Stimulated activated effector memory CD8-positive, alpha-beta T cell treated with anti-CD3 and anti-CD28 coated beads, Interleukin-12 subunit alpha, Interleukin-12 subunit beta, amount 100 ng/mL, for 72 hours (primary cell): ENCODE data around the gene RNF220.
A peak's percentile ranks its signal among the peaks of the same experiment; 100 is the strongest.

Experiments
- ATAC-seq: fragments of 150-1000 bp; cut with Tn5 transposase; 2 replicates; pipeline ENCODE4 v1.10.0; 2021
- DNase-seq, 2 donors: peaks; one replicate each; pipeline ENCODE4 v3.0.0; 2021 to 2022; ENCODE audit warnings: low spot score in 2 of 2
- H3K27ac Mint-ChIP-seq: one replicate; pipeline ENCODE4 v1.8.0; 2022; ENCODE audit warnings: mild to moderate bottlenecking, mixed read lengths
- H3K36me3 Mint-ChIP-seq: one replicate; pipeline ENCODE4 v1.8.0; 2022; ENCODE audit warnings: mild to moderate bottlenecking, mixed read lengths
- H3K4me1 Mint-ChIP-seq: one replicate; pipeline ENCODE4 v1.8.0; 2022; ENCODE audit warnings: mixed read lengths
- H3K4me3 Mint-ChIP-seq: one replicate; pipeline ENCODE4 v1.8.0; 2022; ENCODE audit warnings: mild to moderate bottlenecking, mixed read lengths
- H3K9me3 Mint-ChIP-seq: one replicate; pipeline ENCODE4 v1.8.0; 2022; ENCODE audit warnings: mixed read lengths

RNF220 gene

GRCh38 chr1:44616991-44617702, 212.1 kb downstream of the RNF220 start:
- Mint-ChIP-seq H3K27ac (no peak overlapping the region), H3K4me1 (no peaks in the 10 kb centered on the region), H3K9me3 (no peaks in the 10 kb centered on the region), H3K4me3 (no peak overlapping the region), H3K36me3 (no peaks in the 10 kb centered on the region)
- DNase-seq, result no peak
- ATAC-seq, result no peak

GRCh38 chr1:44617703-44618029, 212.6 kb downstream of the RNF220 start:
- DNase-seq (no peak), ATAC-seq (no peak)
- Mint-ChIP-seq H3K27ac (no peak overlapping the region), H3K36me3 (no peaks in the 10 kb centered on the region), H3K4me1 (no peaks in the 10 kb centered on the region), H3K9me3 (no peaks in the 10 kb centered on the region), H3K4me3 (no peak overlapping the region)

- no peak overlapping the region for H3K27ac Mint-ChIP-seq
- no peaks in the 10 kb centered on the region for H3K4me1 Mint-ChIP-seq
- H3K4me3 Mint-ChIP-seq, result no peak overlapping the region
- DNase-seq (no peak), ATAC-seq (no peak)
- no peaks in the 10 kb centered on the region for H3K9me3 Mint-ChIP-seq
- no peaks in the 10 kb centered on the region for H3K36me3 Mint-ChIP-seq
Observed at GRCh38 chr1:44619261-44619900, 214.3 kb downstream of the RNF220 start.

GRCh38 chr1:44620072-44620471, 215.0 kb downstream of the RNF220 start:
- H3K4me1 Mint-ChIP-seq, result no peaks in the 10 kb centered on the region
- H3K27ac Mint-ChIP-seq, result no peak overlapping the region
- no peak for ATAC-seq
- no peaks in the 10 kb centered on the region for H3K36me3 Mint-ChIP-seq
- DNase-seq, result no peak
- no peaks in the 10 kb centered on the region for H3K9me3 Mint-ChIP-seq
- H3K4me3 Mint-ChIP-seq, result no peak overlapping the region

GRCh38 chr1:44621841-44622286, 216.8 kb downstream of the RNF220 start:
- DNase-seq, result no peak
- Mint-ChIP-seq H3K36me3 (no peaks in the 10 kb centered on the region), H3K9me3 (no peaks in the 10 kb centered on the region), H3K4me1 (no peaks in the 10 kb centered on the region), H3K27ac (peak overlapping the region; percentile 50), H3K4me3 (no peak overlapping the region)
- ATAC-seq, result no peak

- no peaks in the 10 kb centered on the region for H3K36me3 Mint-ChIP-seq
- H3K9me3 Mint-ChIP-seq, result no peaks in the 10 kb centered on the region
- DNase-seq (no peak), ATAC-seq (no peak)
- no peaks in the 10 kb centered on the region for H3K4me1 Mint-ChIP-seq
- H3K27ac Mint-ChIP-seq, result no peak overlapping the region
- no peak overlapping the region for H3K4me3 Mint-ChIP-seq
Observed at GRCh38 chr1:44624268-44624901, 219.3 kb downstream of the RNF220 start.

GRCh38 chr1:44625348-44625747, 220.3 kb downstream of the RNF220 start:
- H3K4me1 Mint-ChIP-seq, result peaks cover under 1% of the 10 kb centered on the region
- DNase-seq (no peak), ATAC-seq (no peak)
- H3K36me3 Mint-ChIP-seq, result no peaks in the 10 kb centered on the region
- H3K4me3 Mint-ChIP-seq, result no peak overlapping the region
- H3K9me3 Mint-ChIP-seq, result no peaks in the 10 kb centered on the region
- no peak overlapping the region for H3K27ac Mint-ChIP-seq

- peaks cover 4% of the 10 kb centered on the region for H3K9me3 Mint-ChIP-seq
- peaks cover 30% of the 10 kb centered on the region for H3K4me1 Mint-ChIP-seq
- H3K27ac Mint-ChIP-seq, result no peak overlapping the region
- no peak for DNase-seq
- peaks cover 30% of the 10 kb centered on the region for H3K36me3 Mint-ChIP-seq
- no peak overlapping the region for H3K4me3 Mint-ChIP-seq
- no peak for ATAC-seq
Observed at GRCh38 chr1:44628962-44629756, 224.1 kb downstream of the RNF220 start.

GRCh38 chr1:44630116-44630515, 225.1 kb downstream of the RNF220 start:
- ATAC-seq (no peak), DNase-seq (no peak)
- Mint-ChIP-seq H3K9me3 (peaks cover 4% of the 10 kb centered on the region), H3K27ac (peak overlapping the region; percentile 99), H3K4me1 (peaks cover 39% of the 10 kb centered on the region), H3K4me3 (peak overlapping the region; percentile 85), H3K36me3 (peaks cover 39% of the 10 kb centered on the region)

GRCh38 chr1:44631333-44631646, 226.2 kb downstream of the RNF220 start:
- Mint-ChIP-seq H3K4me1 (peaks cover 49% of the 10 kb centered on the region), H3K27ac (peak overlapping the region; percentile 99), H3K4me3 (peak overlapping the region; percentile 85), H3K36me3 (peaks cover 51% of the 10 kb centered on the region), H3K9me3 (peaks cover 4% of the 10 kb centered on the region)
- ATAC-seq, result no peak
- DNase-seq, result no peak

- H3K36me3 Mint-ChIP-seq, result peaks cover 57% of the 10 kb centered on the region
Observed at GRCh38 chr1:44631647-44632539, 226.8 kb downstream of the RNF220 start.

GRCh38 chr1:44632598-44632997, 227.5 kb downstream of the RNF220 start:
- peaks cover 49% of the 10 kb centered on the region for H3K4me1 Mint-ChIP-seq
- peak; percentile 19 for ATAC-seq

More at GRCh38 chr1:44631647-44632539, 226.8 kb downstream of the RNF220 start:
- ATAC-seq, result peak; percentile 87
- Mint-ChIP-seq H3K4me1 (peaks cover 49% of the 10 kb centered on the region), H3K27ac (peak overlapping the region; percentile 99), H3K4me3 (peak overlapping the region; percentile 85), H3K9me3 (peaks cover 4% of the 10 kb centered on the region)
- DNase-seq, result peak; percentile 87 to 94

GRCh38 chr1:44634606-44635189, 229.6 kb downstream of the RNF220 start:
- H3K4me3 Mint-ChIP-seq, result peak overlapping the region; percentile 85
- H3K36me3 Mint-ChIP-seq, result peaks cover 85% of the 10 kb centered on the region
- ATAC-seq (no peak), DNase-seq (no peak)
- peak overlapping the region; percentile 99 for H3K27ac Mint-ChIP-seq
- peaks cover 55% of the 10 kb centered on the region for H3K4me1 Mint-ChIP-seq
- peaks cover 4% of the 10 kb centered on the region for H3K9me3 Mint-ChIP-seq

More at GRCh38 chr1:44632598-44632997, 227.5 kb downstream of the RNF220 start:
- no peak for DNase-seq
- Mint-ChIP-seq H3K9me3 (peaks cover 4% of the 10 kb centered on the region), H3K36me3 (peaks cover 64% of the 10 kb centered on the region), H3K4me3 (peak overlapping the region; percentile 85), H3K27ac (peak overlapping the region; percentile 99)

- DNase-seq (no peak), ATAC-seq (no peak)
- Mint-ChIP-seq H3K9me3 (peaks cover 4% of the 10 kb centered on the region), H3K4me1 (peaks cover 53% of the 10 kb centered on the region), H3K27ac (peak overlapping the region; percentile 99), H3K36me3 (peaks cover 91% of the 10 kb centered on the region), H3K4me3 (no peak overlapping the region)
Observed at GRCh38 chr1:44635439-44635838, 230.4 kb downstream of the RNF220 start.
